Measurements from ENCODE around the gene KIF13A. TPM values are rescaled to one million over a fixed set of nuclear protein-coding genes. Genes with fewer than 3 reads are reported as not detected.
"Not testable (repeated sequence)": the region's sequence is repeated elsewhere in the genome, so short reads cannot be mapped to it uniquely, and the experiment has no call there.

Gene KIF13A
- total RNA-seq, 1 donor from 2014 or later, result 54.4 TPM

- Mint-ChIP-seq H3K27me3 (ENCODE audit: low read depth) (no peaks in the 10 kb centered on the region), H3K9me3 (no peaks in the 10 kb centered on the region), H3K4me1 (peaks cover 12% of the 10 kb centered on the region), H3K4me3 (no peak overlapping the region), H3K36me3 (peaks cover 20% of the 10 kb centered on the region), H3K27ac (peak overlapping the region; percentile 77)
- TF ChIP-seq CTCF (IDR thresholded peaks at IDR 0.05; ENCODE audit: unreplicated experiment), result no peak
- DNase-seq (ENCODE audit: low spot score in 2 of 2, unreplicated experiment in 2 of 2), result no peak
These were observed 8.0 kb downstream of the KIF13A start for GRCh38 chr6:17979479-17979878.

- not testable (repeated sequence) for DNase-seq (ENCODE audit: low spot score in 2 of 2, unreplicated experiment in 2 of 2); H3K27ac Mint-ChIP-seq; H3K27me3 Mint-ChIP-seq (ENCODE audit: low read depth); H3K4me3 Mint-ChIP-seq; H3K9me3 Mint-ChIP-seq
- Mint-ChIP-seq H3K4me1 (peaks cover 33% of the 10 kb centered on the region), H3K36me3 (peaks cover 18% of the 10 kb centered on the region)
These were observed 11.2 kb downstream of the KIF13A start for GRCh38 chr6:17976258-17976657.

GRCh38 chr6:17974570-17975368, 12.7 kb downstream of the KIF13A start:
- DNase-seq (ENCODE audit: low spot score in 2 of 2, unreplicated experiment in 2 of 2), result no peak
- Mint-ChIP-seq H3K36me3 (peaks cover 11% of the 10 kb centered on the region), H3K27me3 (ENCODE audit: low read depth) (no peaks in the 10 kb centered on the region), H3K27ac (no peak overlapping the region), H3K4me3 (no peak overlapping the region), H3K4me1 (peaks cover 29% of the 10 kb centered on the region), H3K9me3 (no peaks in the 10 kb centered on the region)
- no peak for TF ChIP-seq CTCF (IDR thresholded peaks at IDR 0.05; ENCODE audit: unreplicated experiment)

DNA sequence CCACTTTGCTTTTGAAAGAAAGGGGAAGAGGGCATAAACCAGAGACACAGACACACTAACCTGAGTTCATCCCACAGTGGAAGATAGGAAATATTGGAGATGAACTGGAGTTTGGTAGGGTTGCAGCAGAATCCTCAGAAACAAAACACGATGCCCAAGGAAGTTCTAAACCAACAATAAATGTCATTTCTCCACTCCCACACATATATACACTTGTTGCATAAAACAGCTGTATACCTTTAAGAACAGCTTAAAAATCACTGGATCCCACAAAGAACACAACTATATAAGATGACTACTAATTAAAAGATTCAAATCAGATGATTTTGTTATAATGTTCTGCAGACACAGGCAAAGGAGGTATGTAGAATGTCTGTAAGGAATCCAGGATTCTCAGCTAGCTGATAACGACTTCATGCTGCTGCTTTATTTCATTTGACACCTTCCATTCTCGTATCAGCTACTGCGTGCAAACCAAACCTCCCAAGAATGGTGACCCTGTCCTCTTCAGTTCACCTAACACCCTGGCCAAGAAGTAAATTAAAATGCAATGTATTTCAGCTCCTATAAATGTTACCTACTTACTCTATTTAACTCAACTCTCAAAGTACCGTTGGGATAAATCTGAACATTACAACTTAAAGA, 14.3 kb downstream of the KIF13A start:
- H3K4me1 Mint-ChIP-seq, result peaks cover 26% of the 10 kb centered on the region
- TF ChIP-seq CTCF (IDR thresholded peaks at IDR 0.05; ENCODE audit: unreplicated experiment), result no peak
- H3K9me3 Mint-ChIP-seq, result no peaks in the 10 kb centered on the region
- H3K4me3 Mint-ChIP-seq, result no peak overlapping the region
- H3K36me3 Mint-ChIP-seq, result peaks cover 7% of the 10 kb centered on the region
- H3K27ac Mint-ChIP-seq, result peak overlapping the region; percentile 24
- no peaks in the 10 kb centered on the region for H3K27me3 Mint-ChIP-seq (ENCODE audit: low read depth)
- no peak for DNase-seq (ENCODE audit: low spot score in 2 of 2, unreplicated experiment in 2 of 2)

DNA sequence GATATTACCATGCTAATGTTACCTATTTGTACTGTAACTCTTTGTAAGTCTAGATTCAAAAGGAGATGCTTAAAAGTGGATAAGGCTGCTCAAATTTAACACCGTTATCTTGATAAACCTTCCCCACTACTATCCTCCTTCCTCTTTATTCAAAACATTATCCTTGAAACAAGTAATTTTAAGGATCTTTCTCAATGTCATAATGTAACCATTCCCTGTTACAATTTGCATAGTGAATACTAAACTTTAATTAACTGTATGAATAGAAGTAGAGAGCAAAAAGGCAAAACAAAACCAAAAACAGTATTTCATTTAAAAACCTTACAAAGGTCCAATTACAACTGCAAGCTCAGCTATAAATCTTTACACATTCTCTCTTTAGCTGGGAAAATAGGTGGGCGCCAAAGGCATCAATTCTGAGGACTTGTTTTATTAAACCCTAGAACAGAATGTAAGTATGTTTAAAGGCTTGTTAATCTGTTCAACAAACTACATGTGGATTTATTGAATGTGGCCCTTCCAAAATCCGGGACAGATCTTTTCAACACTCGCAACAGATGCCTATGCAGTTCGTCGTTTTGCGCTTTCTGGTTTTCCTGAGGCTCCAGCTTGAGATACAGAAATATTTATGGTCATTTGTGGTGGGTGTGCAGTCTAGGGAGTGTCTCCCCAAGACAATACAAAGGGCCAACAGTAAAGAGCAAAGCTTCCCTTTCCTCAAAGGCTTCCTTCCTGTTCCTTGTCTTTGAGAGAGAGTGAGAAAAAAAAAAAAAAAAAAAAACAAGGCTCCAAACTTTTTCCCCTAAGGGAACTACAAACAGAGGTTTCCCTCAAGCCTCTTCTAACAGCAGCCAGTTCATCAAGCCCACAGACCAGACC, 15.1 kb downstream of the KIF13A start:
- Mint-ChIP-seq H3K9me3 (no peaks in the 10 kb centered on the region), H3K4me3 (no peak overlapping the region), H3K36me3 (peaks cover 7% of the 10 kb centered on the region), H3K4me1 (peaks cover 28% of the 10 kb centered on the region), H3K27ac (peak overlapping the region; percentile 17), H3K27me3 (ENCODE audit: low read depth) (no peaks in the 10 kb centered on the region)
- no peak for DNase-seq (ENCODE audit: low spot score in 2 of 2, unreplicated experiment in 2 of 2)
- no peak for TF ChIP-seq CTCF (IDR thresholded peaks at IDR 0.05; ENCODE audit: unreplicated experiment)

Measured in mesothelial cell of epicardium (in vitro differentiated cells).